H1 (cell line): Measurements from ENCODE around the gene C14orf93. TPM values are rescaled to one million over a fixed set of nuclear protein-coding genes. Genes with fewer than 3 reads are reported as not detected.
A peak's percentile ranks its signal among the peaks of the same experiment; 100 is the strongest.

Source experiments
- CTCF ChIA-PET: fragments of 300-600 bp; sonication (Branson Sonifier 250); formaldehyde crosslinking; loops from one replicate; lab custom pipeline; 2021; ENCODE audit not compliant: partially characterized antibody; lab: Charles Lee
- POLR2A ChIA-PET: fragments of 300-600 bp; sonication (Branson Sonifier 250); formaldehyde crosslinking; loops from one replicate; lab custom pipeline; 2021; ENCODE audit warnings: inconsistent platforms; ENCODE audit not compliant: partially characterized antibody; lab: Charles Lee
- DNase-seq, 2 experiments: peaks; one replicate each; pipeline versions ENCODE4 v3.0.0 to v3.0.0-alpha.2; 2010 to 2022; ENCODE audit warnings: low spot score in 2 of 2, low read depth in 1 of 2, mixed read lengths in 1 of 2
- FAIRE-seq: peaks from 2 replicates; lab custom pipeline; 2011; peaks lifted over from hg19 to GRCh38; lab: Jason Lieb, UNC
- H2AFZ ChIP-seq: 2 replicates; pipeline ENCODE4 v1.8.1; 2012; ENCODE audit warnings: low read length, inconsistent platforms
- H2AK5ac ChIP-seq: 2 replicates; pipeline ENCODE4 v1.6.1; 2013; ENCODE audit warnings: low read depth, low read length
- H2BK120ac ChIP-seq: replicated peaks from 2 replicates; pipeline ENCODE3; 2013; ENCODE audit warnings: low read depth, low read length, inconsistent platforms
- H2BK12ac ChIP-seq: 2 replicates; pipeline ENCODE4 v1.6.1; 2013; ENCODE audit warnings: low read depth, low read length
- H2BK15ac ChIP-seq: 2 replicates; pipeline ENCODE4 v1.6.1; 2013; ENCODE audit warnings: low read length
- H2BK20ac ChIP-seq: 2 replicates; pipeline ENCODE4 v1.6.1; 2013; ENCODE audit warnings: low read length
- H2BK5ac ChIP-seq: 2 replicates; pipeline ENCODE4 v1.6.1; 2013; ENCODE audit warnings: low read depth, low read length
- H3K14ac ChIP-seq: 2 replicates; pipeline ENCODE4 v1.6.1; 2013; ENCODE audit warnings: inconsistent platforms; ENCODE audit not compliant: insufficient read length
- H3K18ac ChIP-seq: 2 replicates; pipeline ENCODE4 v1.6.1; 2013; ENCODE audit warnings: low read length; ENCODE audit errors: extremely low read depth
- H3K23ac ChIP-seq: 2 replicates; pipeline ENCODE4 v1.6.1; 2013; ENCODE audit warnings: inconsistent platforms; ENCODE audit not compliant: insufficient read length
- H3K23me2 ChIP-seq: 2 replicates; pipeline ENCODE4 v1.6.1; 2013; ENCODE audit warnings: low read depth, low read length
- H3K27ac ChIP-seq: 2 replicates; pipeline ENCODE4 v1.6.1; 2011; ENCODE audit warnings: low read depth, low read length, inconsistent platforms
- H3K27me3 ChIP-seq, 4 experiments: replicated peaks in 1 of 4; 1 replicate in 1 of 4; 2 replicates in 3 of 4; pipeline versions ENCODE4 v1.6.1 to v1.8.1; 2011 to 2013; ENCODE audit warnings: low read length in 3 of 4, mild to moderate bottlenecking in 3 of 4, inconsistent platforms in 2 of 4, mixed read lengths in 2 of 4, moderate library complexity in 1 of 4; ENCODE audit not compliant: control insufficient read depth in 3 of 4, insufficient read depth in 3 of 4; ENCODE audit errors: extremely low read depth in 1 of 4
- H3K36me3 ChIP-seq, 4 experiments: 2 replicates each; pipeline versions ENCODE4 v1.6.1 to v1.8.1; 2011 to 2013; ENCODE audit warnings: mild to moderate bottlenecking in 4 of 4, low read length in 3 of 4, moderate library complexity in 2 of 4, control low read depth in 1 of 4, inconsistent platforms in 1 of 4; ENCODE audit not compliant: insufficient read depth in 4 of 4, control insufficient read depth in 2 of 4
- H3K4ac ChIP-seq: replicated peaks from 2 replicates; pipeline ENCODE3; 2013; ENCODE audit warnings: low read length, low read depth, mixed read lengths, inconsistent platforms; ENCODE audit not compliant: insufficient read length
- H3K4me1 ChIP-seq, 4 experiments: replicated peaks in 1 of 4; 1 replicate in 1 of 4; 2 replicates in 3 of 4; pipeline versions ENCODE4 v1.6.1 to v1.8.1; 2011 to 2013; ENCODE audit warnings: low read length in 3 of 4, inconsistent platforms in 2 of 4, mixed read lengths in 1 of 4; ENCODE audit not compliant: insufficient read depth in 4 of 4, control insufficient read depth in 3 of 4
- H3K4me2 ChIP-seq, 2 experiments: 2 replicates each; pipeline versions ENCODE4 v1.6.1 to v1.8.1; 2011 to 2013; ENCODE audit warnings: low read depth in 2 of 2, low read length in 2 of 2, control low read depth in 1 of 2, inconsistent platforms in 1 of 2, mild to moderate bottlenecking in 1 of 2; ENCODE audit not compliant: insufficient read depth in 1 of 2
- H3K4me3 ChIP-seq, 4 experiments: fragments of 200-600, 300-600 bp in 1 of 4; sonication (generic), shearing (Covaris generic), sonication (Bioruptor Twin) in 1 of 4; 2 replicates each; pipeline versions ENCODE4 v1.5.1 to v1.8.1; 2011 to 2016; ENCODE audit warnings: low read length in 4 of 4, low read depth in 3 of 4, control low read depth in 2 of 4, inconsistent platforms in 2 of 4, mild to moderate bottlenecking in 2 of 4, mixed read lengths in 1 of 4, moderate library complexity in 1 of 4; ENCODE audit not compliant: insufficient read depth in 2 of 4; ENCODE audit errors: extremely low read depth in 1 of 4
- H3K56ac ChIP-seq: replicated peaks from 2 replicates; pipeline ENCODE3; 2013; ENCODE audit warnings: low read depth, mild to moderate bottlenecking, mixed read lengths, low read length, inconsistent platforms; ENCODE audit not compliant: insufficient read length
- H3K79me1 ChIP-seq: 2 replicates; pipeline ENCODE4 v1.6.1; 2013; ENCODE audit warnings: low read depth, low read length, control low read depth
- H3K79me2 ChIP-seq, 2 experiments: 2 replicates each; pipeline versions ENCODE4 v1.6.1 to v1.8.1; 2012 to 2013; ENCODE audit warnings: low read length in 2 of 2, mild to moderate bottlenecking in 2 of 2, inconsistent platforms in 1 of 2; ENCODE audit not compliant: insufficient read depth in 2 of 2, control insufficient read depth in 1 of 2
- H3K9ac ChIP-seq, 4 experiments: replicated peaks in 1 of 4; 1 replicate in 1 of 4; 2 replicates in 3 of 4; pipeline versions ENCODE4 v1.6.1 to v1.8.1; 2011 to 2013; ENCODE audit warnings: low read depth in 3 of 4, low read length in 3 of 4, control low read depth in 2 of 4, mild to moderate bottlenecking in 2 of 4, moderate library complexity in 2 of 4, inconsistent platforms in 1 of 4; ENCODE audit errors: extremely low read depth in 1 of 4
- H3K9me3 ChIP-seq, 2 experiments: 2 replicates each; pipeline versions ENCODE4 v1.6.1 to v1.8.1; 2012 to 2013; ENCODE audit warnings: mild to moderate bottlenecking in 2 of 2, moderate library complexity in 2 of 2, control low read depth in 1 of 2, inconsistent platforms in 1 of 2, low read depth in 1 of 2, low read length in 1 of 2, mixed read lengths in 1 of 2; ENCODE audit not compliant: insufficient read depth in 2 of 2
- H4K20me1 ChIP-seq, 2 experiments: replicated peaks in 1 of 2; 2 replicates each; pipeline versions ENCODE3 to v1.8.1; 2011 to 2013; ENCODE audit warnings: inconsistent platforms in 2 of 2, low read length in 2 of 2, mild to moderate bottlenecking in 1 of 2; ENCODE audit not compliant: insufficient read depth in 2 of 2, control insufficient read depth in 1 of 2
- H4K5ac ChIP-seq: 2 replicates; pipeline ENCODE4 v1.6.1; 2013; ENCODE audit warnings: low read length, low read depth, mixed read lengths, inconsistent platforms; ENCODE audit not compliant: insufficient read length
- H4K8ac ChIP-seq: 2 replicates; pipeline ENCODE4 v1.8.0; 2013; ENCODE audit warnings: mild to moderate bottlenecking, moderate library complexity, low read length, inconsistent platforms; ENCODE audit not compliant: insufficient read depth; ENCODE audit errors: extremely low read depth
- H4K91ac ChIP-seq: replicated peaks from 2 replicates; pipeline ENCODE3; 2013; ENCODE audit warnings: low read length, mixed read lengths, inconsistent platforms; ENCODE audit not compliant: insufficient read length
- SIX5 ChIP-seq: IDR thresholded peaks from 2 replicates; pipeline ENCODE4 v1.6.1; 2011; ENCODE audit warnings: mild to moderate bottlenecking, low read depth, low read length
- SP1 ChIP-seq: IDR thresholded peaks from 2 replicates; pipeline ENCODE4 v1.6.1; 2011; ENCODE audit warnings: low read depth, low read length
- WGBS, 2 experiments: shearing (Covaris generic) in 1 of 2; methylation state at CpG; one replicate each; pipeline versions ENCODE4 v1.1.6 to v1.1.7; 2013 to 2015; ENCODE audit warnings: low lambda C conversion rate in 2 of 2, mixed read lengths in 2 of 2, inconsistent platforms in 1 of 2, low coverage in 1 of 2, missing lambda C conversion rate in 1 of 2; ENCODE audit not compliant: insufficient replicate concordance in 2 of 2, insufficient coverage in 1 of 2, insufficient read length in 1 of 2; ENCODE audit errors: extremely low coverage in 1 of 2, missing lambda C conversion rate in 1 of 2; 5-methylcytosine and 5-hydroxymethylcytosine counted together
- polyA plus RNA-seq, 7 experiments: library from polyadenylated mRNA; depleted of rRNA in 3 of 7; stranded (reverse) in 5 of 7; unstranded in 2 of 7; fragments of >200 nt in 5 of 7; fragments of 200-250 nt in 2 of 7; gene quantifications; 1 replicate in 5 of 7; 2 replicates in 1 of 7; 4 replicates in 1 of 7; pipeline versions ENCODE4 v1.2.1 to v1.2.3, GENCODE V29; 2011 to 2013; ENCODE audit warnings: missing spikeins in 2 of 7, mixed read lengths in 2 of 7
- total RNA-seq: library from RNA; stranded (reverse); fragmentation: NEBNext Ultra II Directional; extraction: Animal tissue kit (Norgen Biotek cat#: 25700); gene quantifications from 2 replicates; pipeline ENCODE4 v1.2.1, GENCODE V29; 2021

Gene C14orf93
- total and polyA plus RNA-seq, 2 of the 8 experiments (the other 6 are each of a cell fraction or from before 2014, with no cell fraction given) = 7.8 to 8.2 TPM

- POLR2A ChIA-PET = interaction anchor here (0.9 to 11.2 kb wide), 10 partner anchors 7 to 67 kb away, joined by 3 to 99 read pairs (median 4); partner anchors contain the start of genes CDH24 and PSMB5
- H3K9ac ChIP-seq = peak overlapping the region in 1 of 4 experiments; percentile 32; a peak in 1 of 7 replicates
- no peak for FAIRE-seq
- TF ChIP-seq SIX5 = no peak
- TF ChIP-seq SP1 = no peak
Measured at GRCh38 chr14:23024612-23025075, 14.7 kb upstream of the C14orf93 start.

More at GRCh38 chr14:23024612-23025075, 14.7 kb upstream of the C14orf93 start:
- no peak overlapping the region for H3K27ac ChIP-seq
- H3K4me1 ChIP-seq = peaks cover 0 to 3% (median under 1%) of the 10 kb centered on the region in 4 experiments; a peak in 1 of 7 replicates
- H2BK12ac ChIP-seq = no peak overlapping the region
- H2BK5ac ChIP-seq = no peak overlapping the region
- no peaks in the 10 kb centered on the region for H3K9me3 ChIP-seq
- H3K23ac ChIP-seq = no peak overlapping the region
- H3K56ac ChIP-seq = no peak overlapping the region
- H3K27me3 ChIP-seq = no peaks in the 10 kb centered on the region
- CTCF ChIA-PET = interaction anchor here (1.3 to 11.9 kb wide), 11 partner anchors 12 to 94 kb away, joined by 3 to 103 read pairs (median 6); partner anchors contain the start of genes AJUBA and PSMB11
- no peaks in the 10 kb centered on the region for H3K23me2 ChIP-seq
- H4K5ac ChIP-seq = no peak overlapping the region
- H3K79me1 ChIP-seq = peaks cover 3% of the 10 kb centered on the region; the same call in 1 of the 2 replicates
- DNase-seq = no peak
- H3K79me2 ChIP-seq = peaks cover 0 to 11% of the 10 kb centered on the region in 2 experiments; a peak in 2 of 4 replicates
- no peak overlapping the region for H2BK120ac ChIP-seq
- no peak overlapping the region for H3K14ac ChIP-seq
- no peak overlapping the region for H3K4me2 ChIP-seq
- H3K4me3 ChIP-seq = no peak overlapping the region
- H2BK15ac ChIP-seq = no peak overlapping the region
- H2AFZ ChIP-seq = no peak overlapping the region
- no peak overlapping the region for H3K18ac ChIP-seq
- H2AK5ac ChIP-seq = no peak overlapping the region
- WGBS, 2 experiments = 82% methylated on average over 7 of the region's 7 CpGs; no CpG with 5 or more reads in 1 of the 2 experiments
- no peak overlapping the region for H3K4ac ChIP-seq
- no peak overlapping the region for H4K91ac ChIP-seq
- H2BK20ac ChIP-seq = no peak overlapping the region
- peaks cover 8 to 34% (median 20%) of the 10 kb centered on the region in 4 experiments; a peak in 7 of 8 replicates for H3K36me3 ChIP-seq
- H4K20me1 ChIP-seq = peaks cover 2 to 6% of the 10 kb centered on the region in 2 experiments
- H4K8ac ChIP-seq = no peak overlapping the region
